Right cardiac atrium (tissue), 5 donors: ENCODE measurements around the gene PCNT. TPM values are rescaled to one million over a fixed set of nuclear protein-coding genes. Genes with fewer than 3 reads are reported as not detected.
A peak's percentile ranks its signal among the peaks of the same experiment; 100 is the strongest.

ENCODE experiments used
- ATAC-seq, 2 donors: fragments of 200-7000 bp; cut with Tn5 transposase; one replicate each; pipeline versions ENCODE4 v1.8.0 to v1.9.1; 2020; ENCODE audit warnings: moderate library complexity in 2 of 2, mild to moderate bottlenecking in 1 of 2
- DNase-seq, 3 donors: peaks; one replicate each; pipeline ENCODE4 v3.0.0-alpha.2; 2020
- H3K27ac ChIP-seq: one replicate; pipeline ENCODE4 v1.5.1; 2013; ENCODE audit warnings: mild to moderate bottlenecking, low read length, control low read depth, moderate library complexity
- H3K27me3 ChIP-seq: one replicate; pipeline ENCODE4 v1.6.1; 2013; ENCODE audit not compliant: control insufficient read depth, insufficient read depth
- H3K4me1 ChIP-seq: one replicate; pipeline ENCODE4 v1.6.1; 2013; ENCODE audit warnings: low read length; ENCODE audit not compliant: control insufficient read depth, insufficient read depth
- H3K4me3 ChIP-seq: one replicate; pipeline ENCODE4 v1.5.1; 2013; ENCODE audit warnings: low read length, control low read depth
- H3K9me3 ChIP-seq: one replicate; pipeline ENCODE4 v1.6.1; 2013; ENCODE audit warnings: low read length; ENCODE audit not compliant: control insufficient read depth
- WGBS: extraction: QIAGEN DNeasy Blood & Tissue Kit; methylation state at CpG from one replicate; pipeline ENCODE4 v1.1.7; 2013; 5-methylcytosine and 5-hydroxymethylcytosine counted together
- intact Hi-C, 4 donors: fragments of 100-400 bp; cut with DNase I; formaldehyde crosslinking; loops; one replicate each; pipeline versions ENCODE4 v1.11.0 to v1.14.0; 2022 to 2023
- polyA plus RNA-seq: library from polyadenylated mRNA; stranded (reverse); fragments of 200-250 nt; gene quantifications from one replicate; pipeline ENCODE4 v1.2.3, GENCODE V29; 2013
- total RNA-seq, 4 donors: library from RNA; stranded (reverse); fragmentation: NEBNext Ultra II Directional; extraction: Animal tissue kit (Norgen Biotek cat#: 25700); gene quantifications; one replicate each; pipeline ENCODE4 v1.2.1, GENCODE V29; 2021
- donor health status: healthy with polysubstance abuse.
- donor health status: DM: no; HTN: yes; CAD: no.
- donor health status: DM: no; HTN: no; CAD: no.
- donor health status: DM: no; HTN: yes; CAD: no; lungs with severe emphysema.
- donor health status: DM: yes; HTN: yes; CAD: no.

The PCNT gene
- total and polyA plus RNA-seq, 5 donors: 20.8 to 29.6 (median 27.6) TPM

DNA sequence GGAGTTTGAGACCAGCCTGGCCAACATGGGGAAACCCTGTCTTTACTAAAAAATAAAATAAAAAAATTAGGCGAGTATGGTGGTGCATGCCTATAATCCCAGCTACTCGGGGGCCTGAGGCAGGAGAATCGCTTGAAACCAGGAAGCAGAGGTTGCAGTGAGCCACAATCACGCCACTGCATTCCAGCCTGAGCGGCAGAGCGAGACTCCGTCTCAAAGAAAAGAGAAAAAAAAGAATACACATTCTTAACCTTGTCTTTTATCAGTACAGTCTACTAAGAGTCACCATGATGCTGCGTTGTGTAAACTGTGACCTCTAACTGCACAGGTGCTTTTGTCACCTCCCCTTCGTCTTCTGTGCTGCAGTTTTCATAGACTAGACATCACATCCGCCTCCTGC lies 37.2 kb downstream of the PCNT start:
- intact Hi-C loops: no loop called here
- no peaks in the 10 kb centered on the region for H3K27me3 ChIP-seq
- no peak overlapping the region for H3K27ac ChIP-seq
- ATAC-seq (no peak), DNase-seq (no peak)
- no peak overlapping the region for H3K4me3 ChIP-seq
- WGBS: 95% methylated on average over 10 of the region's 10 CpGs
- no peaks in the 10 kb centered on the region for H3K4me1 ChIP-seq
- H3K9me3 ChIP-seq: no peaks in the 10 kb centered on the region

DNA sequence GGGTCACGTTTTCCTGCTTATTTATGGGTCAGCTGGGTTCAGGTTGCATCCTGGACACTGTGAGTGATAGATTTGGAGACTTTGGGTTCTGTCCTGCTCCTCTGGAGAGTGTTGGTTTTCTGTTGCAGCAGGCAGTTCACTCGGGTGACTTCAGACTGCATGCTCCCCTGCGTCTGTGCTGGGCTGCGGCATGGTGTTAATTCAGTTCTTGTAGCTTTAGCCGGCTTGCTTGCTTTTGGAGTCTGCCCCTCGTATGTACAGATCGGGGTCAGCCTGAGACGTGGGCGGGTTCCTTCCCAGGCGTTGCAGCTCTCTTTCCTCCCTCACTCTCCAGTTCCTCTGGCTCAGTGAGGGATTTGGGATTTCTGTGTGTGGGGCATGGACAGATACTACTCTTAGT lies 38.0 kb downstream of the PCNT start:
- H3K4me1 ChIP-seq: no peaks in the 10 kb centered on the region
- intact Hi-C loops: no loop called here
- ATAC-seq: no peak
- no peak overlapping the region for H3K4me3 ChIP-seq
- H3K9me3 ChIP-seq: no peaks in the 10 kb centered on the region
- no peak overlapping the region for H3K27ac ChIP-seq
- 66% methylated on average over 10 of the region's 10 CpGs for WGBS
- no peaks in the 10 kb centered on the region for H3K27me3 ChIP-seq
- DNase-seq: no peak

DNA sequence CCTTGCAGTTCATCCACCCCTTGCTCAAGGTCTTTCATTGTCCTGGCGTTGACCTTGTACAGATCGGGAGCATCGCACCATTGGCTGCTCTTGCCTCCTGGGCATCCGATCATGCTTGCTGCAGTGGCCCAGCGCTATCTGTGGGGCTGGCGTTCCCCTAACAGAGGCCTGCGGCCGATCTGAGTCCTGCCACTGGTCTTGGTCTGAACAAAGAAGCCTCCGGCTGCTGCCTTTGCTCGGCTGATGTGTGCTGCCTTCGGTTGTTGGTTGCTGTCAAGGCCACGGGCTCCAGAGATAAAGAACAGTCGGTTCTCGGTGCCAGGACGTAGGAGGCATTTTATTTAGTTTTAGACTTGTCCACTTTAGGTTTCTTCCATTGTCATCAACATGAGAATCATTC lies 39.0 kb downstream of the PCNT start:
- Histone ChIP-seq H3K27ac (no peak overlapping the region), H3K4me1 (no peaks in the 10 kb centered on the region), H3K27me3 (no peaks in the 10 kb centered on the region), H3K9me3 (no peaks in the 10 kb centered on the region), H3K4me3 (no peak overlapping the region)
- ATAC-seq (no peak), DNase-seq (no peak)
- WGBS: 91% methylated on average over 15 of the region's 15 CpGs
- intact Hi-C loops: no loop called here

DNA sequence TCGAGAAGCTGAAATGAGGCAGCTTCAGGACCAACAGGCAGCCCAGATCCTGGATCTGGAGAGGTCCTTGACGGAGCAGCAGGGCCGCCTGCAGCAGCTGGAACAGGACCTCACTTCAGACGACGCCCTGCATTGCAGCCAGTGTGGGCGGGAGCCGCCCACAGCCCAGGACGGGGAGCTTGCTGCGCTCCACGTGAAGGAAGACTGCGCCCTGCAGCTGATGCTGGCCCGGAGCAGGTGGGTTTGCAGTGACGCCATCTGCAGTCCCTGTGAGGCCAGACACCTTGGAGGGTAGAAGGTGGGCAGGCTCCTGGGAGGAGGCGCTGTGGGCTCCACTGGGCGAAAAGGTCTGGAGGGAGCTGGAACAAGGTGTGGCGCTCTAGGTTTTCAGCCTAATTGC lies 39.7 kb downstream of the PCNT start:
- no peaks in the 10 kb centered on the region for H3K9me3 ChIP-seq
- no peak for DNase-seq
- H3K4me1 ChIP-seq: no peaks in the 10 kb centered on the region
- ATAC-seq: no peak
- no peak overlapping the region for H3K27ac ChIP-seq
- no peaks in the 10 kb centered on the region for H3K27me3 ChIP-seq
- intact Hi-C loops: no loop called here
- H3K4me3 ChIP-seq: no peak overlapping the region
- WGBS: 93% methylated on average over 16 of the region's 16 CpGs

DNA sequence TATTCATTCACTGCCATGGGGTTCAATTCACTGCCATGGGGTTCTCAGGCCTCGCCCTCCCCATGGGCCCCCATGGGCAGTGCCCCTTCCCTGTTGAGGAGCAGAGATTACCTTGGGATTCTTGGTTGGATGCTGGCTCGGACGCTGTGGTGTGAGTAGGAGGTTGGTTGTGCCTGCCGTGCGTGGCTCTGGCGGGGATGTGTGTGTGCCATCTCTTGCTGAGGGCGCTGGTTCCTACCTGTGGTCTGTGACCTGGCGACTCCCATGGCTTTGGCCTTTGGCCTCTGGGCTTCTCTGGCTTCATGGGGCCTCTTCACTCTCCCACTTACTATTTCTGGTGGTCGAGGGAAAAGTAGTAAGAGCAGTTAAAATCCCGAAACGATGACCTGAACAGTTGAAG lies 42.1 kb downstream of the PCNT start:
- H3K9me3 ChIP-seq: no peaks in the 10 kb centered on the region
- 90% methylated on average over 11 of the region's 11 CpGs for WGBS
- no peaks in the 10 kb centered on the region for H3K4me1 ChIP-seq
- no peaks in the 10 kb centered on the region for H3K27me3 ChIP-seq
- no peak overlapping the region for H3K4me3 ChIP-seq
- intact Hi-C loops: no loop called here
- no peak for ATAC-seq
- peak in 1 of 3 donors; percentile 25 for DNase-seq
- H3K27ac ChIP-seq: no peak overlapping the region

DNA sequence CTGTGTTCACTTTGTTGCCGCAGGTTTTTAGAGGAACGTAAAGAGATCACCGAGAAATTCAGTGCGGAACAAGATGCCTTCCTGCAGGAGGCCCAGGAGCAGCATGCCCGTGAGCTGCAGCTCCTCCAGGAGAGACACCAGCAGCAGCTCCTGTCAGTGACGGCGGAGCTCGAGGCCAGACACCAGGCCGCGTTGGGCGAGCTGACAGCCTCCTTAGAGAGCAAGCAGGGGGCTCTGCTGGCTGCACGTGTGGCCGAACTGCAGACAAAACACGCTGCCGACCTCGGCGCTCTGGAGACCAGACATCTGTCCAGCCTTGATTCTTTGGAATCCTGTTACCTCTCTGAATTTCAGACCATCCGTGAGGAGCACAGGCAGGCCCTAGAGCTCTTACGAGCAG lies 42.6 kb downstream of the PCNT start:
- no peak overlapping the region for H3K27ac ChIP-seq
- DNase-seq (no peak), ATAC-seq (no peak)
- no peaks in the 10 kb centered on the region for H3K4me1 ChIP-seq
- no peak overlapping the region for H3K4me3 ChIP-seq
- H3K9me3 ChIP-seq: no peaks in the 10 kb centered on the region
- H3K27me3 ChIP-seq: no peaks in the 10 kb centered on the region
- intact Hi-C loops: no loop called here
- WGBS: 91% methylated on average over 19 of the region's 19 CpGs

DNA sequence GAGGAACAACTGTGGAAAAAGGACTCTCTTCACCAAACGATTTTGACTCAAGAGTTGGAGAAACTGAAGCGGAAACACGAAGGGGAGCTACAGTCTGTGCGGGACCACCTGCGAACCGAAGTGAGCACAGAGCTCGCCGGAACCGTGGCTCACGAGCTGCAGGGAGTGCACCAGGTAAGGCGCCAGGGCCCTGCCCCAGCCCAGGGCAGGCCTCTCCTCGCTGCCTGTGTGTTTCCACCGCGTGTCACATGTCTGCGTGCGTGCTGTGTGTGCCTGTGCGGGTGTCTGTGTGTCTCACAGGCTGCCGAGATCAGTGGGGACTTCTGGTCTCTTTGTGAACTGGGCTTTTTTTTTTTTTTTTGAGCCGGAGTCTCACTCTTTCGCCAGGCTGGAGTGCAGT lies 43.0 kb downstream of the PCNT start:
- intact Hi-C loops: no loop called here
- no peaks in the 10 kb centered on the region for H3K27me3 ChIP-seq
- H3K4me3 ChIP-seq: no peak overlapping the region
- no peak overlapping the region for H3K27ac ChIP-seq
- 97% methylated on average over 20 of the region's 20 CpGs for WGBS
- DNase-seq (no peak), ATAC-seq (no peak)
- H3K4me1 ChIP-seq: no peaks in the 10 kb centered on the region
- H3K9me3 ChIP-seq: no peaks in the 10 kb centered on the region

DNA sequence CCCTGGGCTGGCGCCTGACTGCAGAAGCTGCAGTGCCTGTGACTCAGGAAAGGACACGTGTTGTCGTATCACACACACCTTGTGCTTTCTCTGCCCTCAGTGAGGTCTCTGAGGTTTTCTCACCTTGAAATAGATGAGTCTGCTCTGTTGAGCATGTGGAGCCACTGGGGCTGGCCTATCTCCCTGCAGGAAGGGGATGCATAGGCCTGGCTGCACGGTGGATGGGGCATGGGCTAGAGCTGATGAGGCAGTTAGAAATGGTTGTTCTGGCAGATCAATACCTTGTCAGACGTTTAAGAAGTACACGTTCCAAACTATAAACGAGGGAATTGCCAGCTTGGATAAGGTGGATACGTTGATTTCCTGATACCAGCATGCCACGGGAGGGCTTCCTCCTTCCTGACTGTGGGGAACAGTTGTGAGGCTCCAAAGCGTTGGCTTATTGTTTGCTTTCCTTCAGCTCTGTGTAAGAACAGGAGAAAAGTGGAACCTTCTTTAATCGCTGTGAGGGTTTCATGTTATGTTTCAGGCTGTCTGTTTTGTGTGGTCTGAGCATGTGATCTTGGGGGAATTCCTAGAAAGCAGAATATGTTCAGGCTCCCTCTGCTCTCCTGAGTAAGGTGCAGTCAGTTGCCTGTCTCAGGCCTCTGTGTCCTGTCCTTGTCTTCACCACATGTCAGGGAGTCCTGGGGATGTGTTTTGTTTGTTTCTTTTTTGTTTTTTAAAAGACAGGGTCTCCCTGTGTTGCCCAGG lies 44.8 kb downstream of the PCNT start:
- no peaks in the 10 kb centered on the region for H3K9me3 ChIP-seq
- intact Hi-C loops: no loop called here
- H3K27ac ChIP-seq: no peak overlapping the region
- ATAC-seq: no peak
- H3K4me3 ChIP-seq: no peak overlapping the region
- H3K27me3 ChIP-seq: no peaks in the 10 kb centered on the region
- DNase-seq: no peak
- WGBS: 69% methylated on average over 11 of the region's 11 CpGs
- H3K4me1 ChIP-seq: no peaks in the 10 kb centered on the region

DNA sequence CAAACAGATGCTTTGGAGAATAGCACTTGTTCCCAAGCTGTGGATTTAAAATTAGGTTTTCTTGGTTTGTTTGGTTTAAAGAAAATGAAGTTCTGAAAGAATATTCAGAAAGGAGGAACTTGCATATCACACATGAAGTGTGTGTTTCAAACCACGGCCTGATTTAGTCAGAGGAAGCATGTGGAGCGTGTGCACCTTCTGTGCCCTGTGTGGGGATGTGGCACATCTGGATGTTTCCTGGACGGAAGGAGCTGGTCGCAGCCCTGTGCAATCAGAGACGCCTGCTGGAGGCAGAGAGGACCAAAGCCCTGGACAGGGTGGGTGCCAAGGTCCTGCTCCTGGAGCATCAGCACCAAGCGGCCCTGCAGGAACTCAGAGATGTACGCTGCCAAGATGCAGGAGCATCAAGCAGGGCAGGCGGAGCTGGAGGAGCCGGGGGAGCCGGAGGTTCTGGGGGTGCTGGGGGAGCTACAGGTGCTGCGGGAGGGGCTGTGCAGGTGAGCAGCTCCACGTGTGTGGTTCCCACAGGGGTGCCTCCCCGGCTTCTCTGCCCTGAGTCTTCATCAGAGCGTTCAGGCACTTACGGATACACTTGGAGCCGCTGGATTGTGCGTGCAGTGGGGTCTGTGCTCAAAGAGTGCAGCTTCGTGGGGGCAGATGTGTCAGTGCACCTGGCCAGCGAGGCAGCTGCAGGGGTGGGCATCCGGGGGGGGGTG lies 45.7 kb downstream of the PCNT start:
- Histone ChIP-seq H3K27ac (no peak overlapping the region), H3K9me3 (no peaks in the 10 kb centered on the region), H3K4me1 (no peaks in the 10 kb centered on the region), H3K27me3 (no peaks in the 10 kb centered on the region), H3K4me3 (no peak overlapping the region)
- no peak for ATAC-seq
- no peak for DNase-seq
- 83% methylated on average over 20 of the region's 20 CpGs for WGBS
- intact Hi-C loops: no loop called here

DNA sequence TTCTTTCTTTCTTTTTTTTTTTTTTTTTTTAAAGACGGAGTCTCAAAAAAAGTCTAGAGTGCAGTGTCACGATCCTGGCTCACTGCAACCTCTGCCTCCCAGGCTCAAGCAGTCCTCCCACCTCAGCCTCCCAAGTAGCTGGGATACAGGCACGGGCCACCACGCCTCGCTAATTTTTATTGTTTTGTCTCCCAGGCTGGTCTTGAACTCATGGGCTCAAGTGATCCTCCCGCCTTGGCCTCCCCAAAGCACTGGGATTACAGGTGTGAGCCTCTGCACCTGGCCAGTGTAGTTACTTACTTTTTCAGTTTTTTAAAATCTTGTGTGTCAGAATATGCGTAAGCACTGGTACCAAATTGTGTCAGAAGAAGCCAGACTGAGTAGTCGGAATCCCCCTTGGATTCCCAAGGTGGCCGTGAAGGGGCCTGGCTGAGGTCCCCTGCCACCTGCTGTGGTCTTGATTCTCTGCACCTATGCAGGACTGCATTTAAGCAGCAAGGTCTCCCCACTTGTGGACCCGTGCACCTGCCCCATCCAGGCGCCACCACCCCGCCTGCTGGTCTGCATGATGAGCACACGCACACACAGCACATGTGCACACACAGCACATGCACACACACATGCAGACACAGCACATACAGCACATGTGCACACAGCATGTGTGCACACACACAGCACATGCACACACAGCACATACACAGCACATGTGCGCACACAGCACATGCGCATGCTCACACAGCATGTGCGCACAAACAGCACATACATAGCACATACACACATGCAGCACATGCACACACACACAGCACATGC lies 47.5 kb downstream of the PCNT start:
- ATAC-seq (no peak), DNase-seq (no peak)
- 96% methylated on average over 16 of the region's 16 CpGs for WGBS
- Histone ChIP-seq H3K4me3 (no peak overlapping the region), H3K4me1 (peaks cover 3% of the 10 kb centered on the region), H3K27ac (no peak overlapping the region), H3K27me3 (no peaks in the 10 kb centered on the region), H3K9me3 (no peaks in the 10 kb centered on the region)
- intact Hi-C loops: no loop called here

DNA sequence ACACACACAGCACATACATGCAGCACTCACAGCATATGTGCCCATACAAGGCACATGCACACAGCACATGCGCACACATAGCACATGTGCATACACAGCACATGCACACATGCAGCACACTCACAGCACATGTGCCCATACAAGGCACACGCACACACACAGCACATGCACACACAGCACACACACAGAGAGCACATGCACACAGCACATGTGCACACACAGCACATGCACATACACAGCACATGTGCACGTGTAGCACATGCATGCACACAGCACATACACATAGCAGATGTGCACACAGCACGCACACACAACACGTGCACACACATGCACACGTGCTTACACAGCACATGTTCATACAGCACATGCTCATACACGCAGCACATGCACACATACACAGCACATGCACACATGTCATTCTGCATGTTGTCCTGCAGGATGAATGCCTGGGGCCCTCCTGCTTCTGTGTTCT lies 48.1 kb downstream of the PCNT start:
- ATAC-seq (no peak), DNase-seq (no peak)
- intact Hi-C loops: no loop called here

More for the DNA sequence above, 48.1 kb downstream of the PCNT start:
- no peaks in the 10 kb centered on the region for H3K27me3 ChIP-seq
- peaks cover 3% of the 10 kb centered on the region for H3K4me1 ChIP-seq
- 97% methylated on average over 7 of the region's 7 CpGs for WGBS
- no peak overlapping the region for H3K4me3 ChIP-seq
- H3K27ac ChIP-seq: no peak overlapping the region
- no peaks in the 10 kb centered on the region for H3K9me3 ChIP-seq
